ENCODE measurements around the gene IMMP2L. TPM values are rescaled to one million over a fixed set of nuclear protein-coding genes. Genes with fewer than 3 reads are reported as not detected.

Gene IMMP2L
- polyA plus RNA-seq, 1 donor (not counting 4 experiments of a cell fraction or from before 2014, with no cell fraction given): 14.1 TPM

DNA sequence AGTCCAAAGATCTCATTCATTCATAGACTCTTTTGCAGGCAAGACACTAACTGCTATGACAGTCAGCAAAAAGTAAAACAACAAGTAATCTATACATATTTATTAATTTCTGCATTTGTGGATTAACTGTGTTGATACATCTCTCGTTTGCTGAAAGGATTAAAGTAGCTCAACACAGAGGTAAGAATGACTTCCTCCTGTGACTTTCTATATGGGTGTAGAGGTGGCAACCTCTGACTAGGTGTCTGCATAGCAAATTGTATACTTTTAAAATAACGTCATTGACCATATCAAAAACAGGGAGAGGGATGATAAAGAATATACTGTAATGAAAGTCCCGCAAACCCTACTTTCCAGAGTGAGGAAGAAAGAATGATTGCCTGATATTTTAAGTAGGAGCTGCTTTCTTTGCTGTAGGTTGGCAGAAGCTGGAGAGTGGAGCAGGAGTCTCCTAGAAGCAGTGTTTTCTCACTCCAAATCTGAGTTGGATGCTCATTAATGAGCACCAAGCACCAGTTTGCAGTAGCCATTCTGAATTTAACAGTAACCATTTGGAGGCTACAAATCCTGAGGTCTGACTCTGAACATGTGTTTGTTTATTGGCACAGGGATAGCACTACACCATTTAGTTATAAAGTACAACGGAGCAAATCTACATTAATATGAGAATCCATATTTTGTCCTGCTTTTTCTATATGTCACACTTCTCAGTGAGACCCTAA lies 480.6 kb downstream of the IMMP2L start:
- FAIRE-seq (no peak), DNase-seq (ENCODE audit: low read depth, low spot score) (no peak)
- H2AFZ ChIP-seq (ENCODE audit: control insufficient read depth, low read length): no peak overlapping the region
- H3K4me2 ChIP-seq (ENCODE audit: control insufficient read depth, extremely low read depth, insufficient read depth, low read depth, low read length): no peak overlapping the region
- no peak overlapping the region for H3K9ac ChIP-seq (ENCODE audit: control insufficient read depth, extremely low read depth, insufficient read depth, low read length)
- H3K9me1 ChIP-seq (ENCODE audit: control insufficient read depth, extremely low read depth, insufficient read depth, low read length): no peaks in the 10 kb centered on the region
- H3K4me1 ChIP-seq (ENCODE audit: control insufficient read depth, extremely low read depth, insufficient read depth, low read length): no peaks in the 10 kb centered on the region
- no peak overlapping the region for H3K4me3 ChIP-seq (ENCODE audit: control insufficient read depth in 2 of 3, extremely low read depth in 1 of 3, insufficient read depth in 2 of 3, low read depth in 1 of 3, low read length in 3 of 3)
- no peaks in the 10 kb centered on the region for H3K79me2 ChIP-seq (ENCODE audit: control insufficient read depth, insufficient read depth, low read length)
- no peak for TF ChIP-seq EZH2 (IDR thresholded peaks at IDR 0.05; ENCODE audit: low read length)
- TF ChIP-seq CTCF (optimal IDR thresholded peaks at IDR 0.05 in 1 of 3, IDR thresholded peaks at IDR 0.05 in 1 of 3, conservative IDR thresholded peaks at IDR 0.05 in 1 of 3; ENCODE audit: extremely low read depth in 1 of 3, insufficient read depth in 2 of 3, low read length in 3 of 3): no peak
- dilution Hi-C loops (cut with MboI; ENCODE audit: extremely low pct_ligation_motif_present, low sequenced_read_pairs): no loop called here
- H3K9me3 ChIP-seq (ENCODE audit: control insufficient read depth, low read depth, low read length): no peaks in the 10 kb centered on the region
- H3K27ac ChIP-seq (ENCODE audit: control insufficient read depth, insufficient read depth, low read length): no peak overlapping the region
- no peaks in the 10 kb centered on the region for H3K36me3 ChIP-seq (ENCODE audit: control insufficient read depth in 2 of 2, extremely low read depth in 1 of 2, insufficient read depth in 2 of 2, low read length in 2 of 2)
- no peaks in the 10 kb centered on the region for H3K27me3 ChIP-seq (ENCODE audit: control insufficient read depth, extremely low read depth, insufficient read depth, low read length)
- H4K20me1 ChIP-seq (ENCODE audit: control insufficient read depth, extremely low read depth, insufficient read depth, low read length): no peaks in the 10 kb centered on the region

DNA sequence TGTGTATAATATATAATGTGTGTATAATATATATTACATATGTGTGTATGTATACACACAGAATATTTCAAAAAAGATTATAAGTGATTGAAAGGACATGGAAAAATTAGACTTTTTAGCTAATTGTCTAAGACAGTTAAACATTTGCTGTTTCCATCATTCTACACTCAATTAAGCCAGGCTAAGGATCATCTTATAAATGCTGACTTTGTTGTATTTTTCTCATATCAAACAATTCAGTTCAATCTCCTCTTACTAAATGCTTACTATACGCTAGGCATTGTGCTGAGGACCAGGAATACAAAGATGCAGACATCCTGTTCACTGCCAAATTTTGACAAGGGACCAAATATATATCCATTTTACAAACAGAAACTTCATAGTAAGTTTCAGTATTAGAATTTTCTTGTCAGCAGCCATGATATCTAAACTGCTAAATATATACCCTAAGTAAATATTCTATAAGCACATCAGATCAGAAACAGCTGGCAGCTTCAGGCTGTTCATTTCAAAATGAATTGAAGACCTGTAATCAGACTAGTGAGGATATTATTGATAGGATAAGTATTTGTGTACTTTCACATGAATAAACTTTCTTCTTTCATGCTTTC lies 481.7 kb downstream of the IMMP2L start:
- dilution Hi-C loops (cut with MboI; ENCODE audit: extremely low pct_ligation_motif_present, low sequenced_read_pairs): no loop called here
- DNase-seq (ENCODE audit: low read depth, low spot score) (no peak), FAIRE-seq (no peak)
- no peak overlapping the region for H3K4me2 ChIP-seq (ENCODE audit: control insufficient read depth, extremely low read depth, insufficient read depth, low read depth, low read length)
- no peaks in the 10 kb centered on the region for H3K79me2 ChIP-seq (ENCODE audit: control insufficient read depth, insufficient read depth, low read length)
- TF ChIP-seq CTCF (optimal IDR thresholded peaks at IDR 0.05 in 1 of 3, IDR thresholded peaks at IDR 0.05 in 1 of 3, conservative IDR thresholded peaks at IDR 0.05 in 1 of 3; ENCODE audit: extremely low read depth in 1 of 3, insufficient read depth in 2 of 3, low read length in 3 of 3) (no peak), EZH2 (IDR thresholded peaks at IDR 0.05; ENCODE audit: low read length) (no peak)
- H3K27ac ChIP-seq (ENCODE audit: control insufficient read depth, insufficient read depth, low read length): no peak overlapping the region
- no peak overlapping the region for H3K4me3 ChIP-seq (ENCODE audit: control insufficient read depth in 2 of 3, extremely low read depth in 1 of 3, insufficient read depth in 2 of 3, low read depth in 1 of 3, low read length in 3 of 3)
- H3K36me3 ChIP-seq (ENCODE audit: control insufficient read depth in 2 of 2, extremely low read depth in 1 of 2, insufficient read depth in 2 of 2, low read length in 2 of 2): no peaks in the 10 kb centered on the region
- no peak overlapping the region for H2AFZ ChIP-seq (ENCODE audit: control insufficient read depth, low read length)
- no peaks in the 10 kb centered on the region for H4K20me1 ChIP-seq (ENCODE audit: control insufficient read depth, extremely low read depth, insufficient read depth, low read length)
- H3K27me3 ChIP-seq (ENCODE audit: control insufficient read depth, extremely low read depth, insufficient read depth, low read length): no peaks in the 10 kb centered on the region
- no peak overlapping the region for H3K9ac ChIP-seq (ENCODE audit: control insufficient read depth, extremely low read depth, insufficient read depth, low read length)
- no peaks in the 10 kb centered on the region for H3K9me3 ChIP-seq (ENCODE audit: control insufficient read depth, low read depth, low read length)
- H3K9me1 ChIP-seq (ENCODE audit: control insufficient read depth, extremely low read depth, insufficient read depth, low read length): no peaks in the 10 kb centered on the region
- H3K4me1 ChIP-seq (ENCODE audit: control insufficient read depth, extremely low read depth, insufficient read depth, low read length): no peaks in the 10 kb centered on the region

Measured in keratinocyte (primary cell).